ENCODE data around the gene NUDT9.
"Not testable (repeated sequence)": the region's sequence is repeated elsewhere in the genome, so short reads cannot be mapped to it uniquely, and the experiment has no call there.

The NUDT9 gene

GRCh38 chr4:87410157-87410556, 12.2 kb upstream of the NUDT9 start:
- no peak for DNase-seq

GRCh38 chr4:87410679-87411078, 11.7 kb upstream of the NUDT9 start:
- DNase-seq, result no peak

GRCh38 chr4:87414816-87415215, 7.6 kb upstream of the NUDT9 start:
- no peak for DNase-seq

GRCh38 chr4:87416965-87417364, 5.4 kb upstream of the NUDT9 start:
- DNase-seq, result no peak

- not testable (repeated sequence) for DNase-seq
Measured at GRCh38 chr4:87418410-87418809, 4.0 kb upstream of the NUDT9 start.

GRCh38 chr4:87419578-87420249, 2.7 kb upstream of the NUDT9 start:
- DNase-seq, result no peak

- no peak for DNase-seq
Measured at GRCh38 chr4:87420276-87420830, 2.0 kb upstream of the NUDT9 start.

- DNase-seq, result no peak
Measured at GRCh38 chr4:87423317-87424098, 1.1 kb downstream of the NUDT9 start.

- not testable (repeated sequence) for DNase-seq
Measured at GRCh38 chr4:87424099-87424543, 1.7 kb downstream of the NUDT9 start.

GRCh38 chr4:87425711-87426110, 3.3 kb downstream of the NUDT9 start:
- peak; percentile 24 for DNase-seq

- no peak for DNase-seq
Measured at GRCh38 chr4:87426865-87427517, 4.6 kb downstream of the NUDT9 start.

GRCh38 chr4:87427518-87427868, 5.1 kb downstream of the NUDT9 start:
- DNase-seq, result no peak

- no peak for DNase-seq
Measured at GRCh38 chr4:87428979-87429378, 6.6 kb downstream of the NUDT9 start.

GRCh38 chr4:87430038-87430437, 7.7 kb downstream of the NUDT9 start:
- DNase-seq, result no peak

- DNase-seq, result no peak
Measured at GRCh38 chr4:87433342-87433741, 11.0 kb downstream of the NUDT9 start.

- no peak for DNase-seq
Measured at GRCh38 chr4:87442889-87443288, 20.5 kb downstream of the NUDT9 start.

GRCh38 chr4:87444741-87445140, 22.4 kb downstream of the NUDT9 start:
- no peak for DNase-seq

GRCh38 chr4:87445964-87446363, 23.6 kb downstream of the NUDT9 start:
- DNase-seq, result no peak

- DNase-seq, result not testable (repeated sequence)
Measured at GRCh38 chr4:87446375-87446774, 24.0 kb downstream of the NUDT9 start.

- no peak for DNase-seq
Measured at GRCh38 chr4:87451537-87451936, 29.2 kb downstream of the NUDT9 start.

GRCh38 chr4:87458913-87459312, 36.5 kb downstream of the NUDT9 start:
- DNase-seq, result no peak

GRCh38 chr4:87461281-87461700, 38.9 kb downstream of the NUDT9 start:
- DNase-seq, result no peak

- DNase-seq, result no peak
Measured at GRCh38 chr4:87462102-87462501, 39.7 kb downstream of the NUDT9 start.
